HG03159 (cell line): ENCODE data around the gene SCAF1.

ENCODE experiments used
- ATAC-seq: cut with Tn5 transposase; IDR thresholded peaks from one replicate; pipeline ENCODE4 v1.9.1; 2021; ENCODE audit warnings: mild to moderate bottlenecking, moderate library complexity; ENCODE audit not compliant: unreplicated experiment

The SCAF1 gene, protein sequence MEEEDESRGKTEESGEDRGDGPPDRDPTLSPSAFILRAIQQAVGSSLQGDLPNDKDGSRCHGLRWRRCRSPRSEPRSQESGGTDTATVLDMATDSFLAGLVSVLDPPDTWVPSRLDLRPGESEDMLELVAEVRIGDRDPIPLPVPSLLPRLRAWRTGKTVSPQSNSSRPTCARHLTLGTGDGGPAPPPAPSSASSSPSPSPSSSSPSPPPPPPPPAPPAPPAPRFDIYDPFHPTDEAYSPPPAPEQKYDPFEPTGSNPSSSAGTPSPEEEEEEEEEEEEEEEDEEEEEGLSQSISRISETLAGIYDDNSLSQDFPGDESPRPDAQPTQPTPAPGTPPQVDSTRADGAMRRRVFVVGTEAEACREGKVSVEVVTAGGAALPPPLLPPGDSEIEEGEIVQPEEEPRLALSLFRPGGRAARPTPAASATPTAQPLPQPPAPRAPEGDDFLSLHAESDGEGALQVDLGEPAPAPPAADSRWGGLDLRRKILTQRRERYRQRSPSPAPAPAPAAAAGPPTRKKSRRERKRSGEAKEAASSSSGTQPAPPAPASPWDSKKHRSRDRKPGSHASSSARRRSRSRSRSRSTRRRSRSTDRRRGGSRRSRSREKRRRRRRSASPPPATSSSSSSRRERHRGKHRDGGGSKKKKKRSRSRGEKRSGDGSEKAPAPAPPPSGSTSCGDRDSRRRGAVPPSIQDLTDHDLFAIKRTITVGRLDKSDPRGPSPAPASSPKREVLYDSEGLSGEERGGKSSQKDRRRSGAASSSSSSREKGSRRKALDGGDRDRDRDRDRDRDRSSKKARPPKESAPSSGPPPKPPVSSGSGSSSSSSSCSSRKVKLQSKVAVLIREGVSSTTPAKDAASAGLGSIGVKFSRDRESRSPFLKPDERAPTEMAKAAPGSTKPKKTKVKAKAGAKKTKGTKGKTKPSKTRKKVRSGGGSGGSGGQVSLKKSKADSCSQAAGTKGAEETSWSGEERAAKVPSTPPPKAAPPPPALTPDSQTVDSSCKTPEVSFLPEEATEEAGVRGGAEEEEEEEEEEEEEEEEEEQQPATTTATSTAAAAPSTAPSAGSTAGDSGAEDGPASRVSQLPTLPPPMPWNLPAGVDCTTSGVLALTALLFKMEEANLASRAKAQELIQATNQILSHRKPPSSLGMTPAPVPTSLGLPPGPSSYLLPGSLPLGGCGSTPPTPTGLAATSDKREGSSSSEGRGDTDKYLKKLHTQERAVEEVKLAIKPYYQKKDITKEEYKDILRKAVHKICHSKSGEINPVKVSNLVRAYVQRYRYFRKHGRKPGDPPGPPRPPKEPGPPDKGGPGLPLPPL

DNA sequence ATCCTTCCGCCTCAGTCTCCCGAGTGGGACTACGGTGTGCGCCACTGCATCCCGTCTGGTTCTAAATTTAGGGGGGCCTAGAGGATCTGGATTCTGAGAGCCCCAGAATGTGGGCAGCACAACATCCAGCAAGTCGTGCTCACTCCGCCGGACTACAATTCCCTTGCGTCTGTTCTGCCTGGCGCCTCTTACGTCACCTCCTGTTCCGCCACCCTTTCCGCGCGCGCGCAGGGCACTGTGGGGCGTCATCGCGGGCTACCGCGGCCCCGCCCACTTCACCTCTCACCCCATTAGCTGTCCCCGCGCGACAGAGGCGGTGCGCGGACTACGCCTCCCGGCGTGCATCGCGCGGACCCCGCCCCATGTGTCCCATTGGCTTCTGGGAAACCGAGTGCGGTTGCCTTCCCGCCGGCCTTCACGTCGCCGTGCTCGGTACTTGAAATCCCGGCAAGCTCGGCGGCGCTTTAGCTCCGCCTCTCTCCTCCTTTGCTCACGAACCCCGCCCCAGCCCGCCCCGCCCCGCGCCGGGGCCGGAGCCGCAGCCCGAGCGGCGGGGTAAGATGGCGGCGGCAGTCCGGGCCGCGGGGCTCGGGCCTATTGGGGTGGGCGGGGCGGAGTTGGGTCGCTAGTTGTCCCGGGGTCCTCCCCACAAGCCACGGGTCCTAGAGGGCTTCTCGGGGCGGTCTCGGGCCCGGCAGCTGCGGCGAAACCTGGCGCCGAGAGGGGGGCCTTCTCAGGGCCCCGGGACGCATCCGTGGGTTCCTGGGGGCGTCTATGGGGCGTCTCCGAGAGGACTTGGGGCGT lies at the start of gene SCAF1:
Gene SCAF1 (plus strand): TSS at position 522 of the 804 bp plus-strand sequence. CDS start 2,818 bp downstream, outside the sequence.
- peak; percentile 55 for ATAC-seq

DNA sequence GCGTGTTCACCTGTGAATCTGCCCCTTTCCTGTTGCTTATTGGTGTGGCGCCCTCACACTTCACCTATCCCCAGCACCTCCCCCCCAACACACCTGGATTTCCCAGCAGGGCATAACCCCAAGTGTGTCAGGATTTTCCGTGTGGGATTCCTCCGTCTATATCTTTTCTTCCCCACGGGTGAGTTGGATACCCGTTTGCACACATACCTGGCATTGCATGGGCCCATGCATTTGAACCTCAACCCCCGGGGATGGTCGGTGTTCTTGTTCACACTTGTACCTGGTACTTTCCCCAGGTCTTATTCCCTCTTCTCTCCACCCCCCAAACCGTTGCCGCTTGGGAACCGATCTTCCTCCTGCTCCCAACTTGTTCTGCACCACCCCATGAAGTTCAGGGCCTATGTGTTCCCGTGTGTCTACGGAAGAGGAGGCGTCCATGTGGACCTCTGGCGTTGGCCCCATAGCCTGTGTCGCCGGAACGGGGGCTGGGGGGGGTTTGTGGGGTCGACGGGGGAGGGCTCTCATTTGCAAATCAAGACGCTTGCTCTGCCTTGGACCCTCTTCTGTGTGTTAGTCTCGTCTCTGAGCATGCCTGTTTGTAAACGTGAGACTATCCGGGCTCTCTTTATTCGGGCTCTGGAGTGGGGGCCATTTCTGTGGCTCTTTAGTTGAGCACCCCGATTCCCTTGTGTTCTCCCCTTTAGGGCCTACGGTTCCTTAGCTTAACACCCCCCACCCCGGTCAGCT lies 49.4 kb upstream of the SCAF1 start:
- no peak for ATAC-seq

DNA sequence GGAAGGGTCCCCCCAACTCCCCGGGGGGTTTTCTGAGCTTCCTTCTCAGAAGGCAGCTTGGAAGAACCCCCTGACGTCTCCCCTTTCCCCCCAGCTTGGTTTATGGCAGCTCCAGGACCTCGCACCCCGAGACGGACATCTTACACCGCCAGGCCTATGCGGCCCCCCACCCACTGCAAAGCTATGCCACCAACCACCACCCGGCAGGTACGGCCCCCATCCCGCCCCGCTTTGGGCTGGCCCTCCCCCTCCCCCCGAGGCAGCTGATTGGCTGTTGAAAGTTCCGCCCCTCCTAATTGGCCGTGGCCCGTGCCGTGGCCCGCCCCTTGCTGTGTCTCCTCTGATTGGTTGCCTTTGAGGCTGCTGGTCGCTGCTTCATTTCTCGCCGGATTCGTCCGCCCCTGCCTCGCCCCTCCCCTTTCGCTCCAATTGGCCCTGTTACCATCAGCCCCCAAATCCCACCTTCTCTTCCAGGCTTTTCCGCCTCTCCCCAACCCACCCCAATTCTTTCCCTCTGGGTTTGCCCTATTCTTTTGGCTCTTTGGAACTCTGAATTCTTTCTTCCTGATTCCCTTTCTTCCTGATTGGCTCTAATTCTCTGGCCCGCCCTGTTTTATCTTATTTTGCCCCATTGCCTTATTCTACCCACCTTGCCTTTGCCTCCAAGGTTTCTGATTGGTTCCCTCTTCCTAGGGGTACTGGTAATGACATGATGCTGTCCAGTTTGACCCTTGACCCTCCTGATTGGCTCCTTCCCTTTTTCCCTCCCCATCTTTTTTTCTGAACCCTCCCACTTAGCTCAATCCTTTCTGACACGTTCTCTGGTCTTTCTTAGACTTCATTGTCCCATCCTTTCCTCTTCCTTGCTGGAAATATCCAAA lies 48.5 kb upstream of the SCAF1 start:
- peak; percentile 42 for ATAC-seq

DNA sequence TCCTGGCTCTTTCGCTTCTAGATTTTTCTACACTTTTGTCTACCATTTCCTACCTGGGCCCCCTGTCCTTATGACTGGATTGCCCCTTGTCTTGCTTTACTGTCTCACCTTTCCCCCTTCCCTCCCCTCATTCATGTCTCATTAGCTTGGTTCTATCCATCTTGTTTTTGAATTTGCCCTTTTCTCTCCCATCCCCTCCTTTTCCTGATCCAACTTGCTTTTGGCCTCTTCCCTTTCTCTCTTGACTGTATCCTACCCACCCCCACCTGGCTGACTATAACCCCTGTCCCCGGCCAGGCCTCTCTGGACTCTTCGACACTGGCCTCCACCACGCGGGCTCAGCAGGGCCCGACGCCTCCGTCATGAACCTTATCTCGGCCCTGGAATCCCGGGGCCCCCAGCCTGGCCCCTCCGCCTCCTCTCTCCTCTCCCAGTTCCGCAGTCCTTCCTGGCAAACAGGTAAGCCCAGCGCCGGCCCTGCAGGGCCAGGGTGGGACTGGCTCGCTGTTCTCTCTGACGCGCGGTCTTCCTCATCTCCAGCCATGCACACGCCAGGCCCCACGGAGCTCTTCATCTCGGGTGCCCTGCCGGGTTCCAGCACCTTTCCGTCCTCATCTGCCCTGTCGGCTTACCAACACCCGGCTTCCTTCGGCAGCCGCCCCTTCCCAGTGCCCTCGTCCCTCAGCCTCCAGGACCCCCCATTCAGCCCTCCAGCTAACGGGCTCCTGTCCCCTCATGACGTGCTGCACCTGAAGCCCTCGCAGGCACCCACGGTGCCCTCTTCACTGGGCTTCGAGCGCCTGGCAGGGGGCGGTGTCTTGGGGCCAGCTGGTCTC lies 47.6 kb upstream of the SCAF1 start:
- no peak for ATAC-seq

DNA sequence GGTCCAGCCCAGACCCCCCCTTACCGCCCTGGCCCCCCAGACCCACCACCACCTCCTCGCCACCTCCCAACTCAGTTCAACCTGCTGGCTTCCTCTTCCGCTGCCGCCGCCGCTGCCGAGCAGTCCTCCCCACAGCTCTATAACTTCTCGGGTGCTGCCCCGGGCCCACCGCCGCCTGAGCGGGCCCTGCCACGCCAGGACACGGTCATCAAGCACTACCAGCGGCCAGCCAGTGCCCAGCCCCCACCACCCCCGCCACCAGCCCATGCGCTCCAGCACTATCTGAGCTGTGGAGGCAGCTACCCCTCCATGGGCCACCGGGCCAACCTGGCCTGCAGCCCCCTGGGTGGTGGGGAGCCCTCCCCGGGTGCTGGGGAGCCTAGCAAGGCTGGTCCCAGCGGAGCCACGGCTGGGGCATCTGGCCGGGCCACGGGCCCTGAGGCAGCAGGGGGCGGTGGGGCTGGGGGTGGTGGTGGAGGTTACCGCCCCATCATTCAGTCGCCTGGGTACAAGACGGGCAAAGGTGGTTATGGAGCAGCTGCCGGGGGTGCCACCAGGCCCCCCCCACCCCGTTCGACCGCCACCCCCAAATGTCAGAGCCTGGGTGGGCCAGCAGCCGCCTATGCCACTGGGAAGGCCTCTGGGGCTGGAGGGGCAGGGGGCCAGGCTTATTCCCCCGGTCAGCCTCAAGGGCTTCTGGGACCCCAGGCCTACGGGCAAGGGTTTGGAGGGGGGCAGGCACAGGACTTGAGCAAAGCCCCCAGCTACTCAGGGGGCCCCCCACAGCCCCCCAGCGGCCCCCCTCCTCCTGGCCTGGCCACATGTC lies 46.8 kb upstream of the SCAF1 start:
- no peak for ATAC-seq

DNA sequence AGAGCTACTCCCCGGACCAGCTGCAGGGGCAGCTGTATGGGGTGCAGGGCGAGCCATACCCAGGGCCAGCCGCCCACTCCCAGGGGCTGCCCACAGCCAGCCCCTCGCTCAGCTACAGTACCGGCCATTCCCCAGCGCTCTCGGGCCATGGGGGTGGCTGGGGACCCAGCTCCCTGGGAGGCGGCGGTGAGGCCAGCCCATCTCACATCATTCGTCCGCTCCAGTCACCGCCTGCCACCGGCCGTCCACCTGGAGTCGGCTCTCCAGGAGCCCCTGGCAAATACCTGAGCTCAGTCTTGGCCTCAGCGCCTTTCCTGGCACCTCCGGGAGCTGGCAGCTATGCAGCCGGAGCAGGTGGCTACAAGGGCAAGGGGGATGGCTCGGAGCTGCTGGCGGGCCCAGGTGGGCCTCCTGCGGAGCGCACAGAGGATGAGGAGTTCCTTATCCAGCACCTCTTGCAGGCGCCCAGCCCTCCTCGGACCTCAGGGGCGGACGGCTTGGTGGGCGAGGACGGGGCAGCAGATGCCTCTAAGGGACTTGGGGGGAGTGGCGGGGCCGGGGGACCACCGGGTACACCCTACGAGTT lies 46.1 kb upstream of the SCAF1 start:
- ATAC-seq = no peak

DNA sequence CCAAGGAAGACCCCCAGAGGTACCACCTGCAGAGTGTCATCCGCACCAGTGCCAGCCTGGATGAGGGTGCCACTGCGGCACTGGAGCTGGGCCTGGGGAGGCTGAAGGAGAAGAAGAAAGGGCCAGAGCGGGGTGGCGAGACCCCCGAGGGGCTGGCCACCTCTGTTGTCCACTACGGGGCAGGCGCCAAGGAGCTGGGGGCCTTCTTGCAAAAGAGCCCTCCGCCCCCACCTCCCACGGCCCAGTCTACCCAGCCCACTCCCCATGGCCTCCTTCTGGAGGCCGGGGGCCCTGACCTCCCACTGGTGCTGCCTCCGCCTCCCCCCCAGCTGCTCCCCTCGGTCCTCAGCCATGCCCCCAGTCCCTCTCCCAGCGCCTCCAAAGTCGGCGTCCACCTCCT lies 45.6 kb upstream of the SCAF1 start:
- ATAC-seq = no peak

DNA sequence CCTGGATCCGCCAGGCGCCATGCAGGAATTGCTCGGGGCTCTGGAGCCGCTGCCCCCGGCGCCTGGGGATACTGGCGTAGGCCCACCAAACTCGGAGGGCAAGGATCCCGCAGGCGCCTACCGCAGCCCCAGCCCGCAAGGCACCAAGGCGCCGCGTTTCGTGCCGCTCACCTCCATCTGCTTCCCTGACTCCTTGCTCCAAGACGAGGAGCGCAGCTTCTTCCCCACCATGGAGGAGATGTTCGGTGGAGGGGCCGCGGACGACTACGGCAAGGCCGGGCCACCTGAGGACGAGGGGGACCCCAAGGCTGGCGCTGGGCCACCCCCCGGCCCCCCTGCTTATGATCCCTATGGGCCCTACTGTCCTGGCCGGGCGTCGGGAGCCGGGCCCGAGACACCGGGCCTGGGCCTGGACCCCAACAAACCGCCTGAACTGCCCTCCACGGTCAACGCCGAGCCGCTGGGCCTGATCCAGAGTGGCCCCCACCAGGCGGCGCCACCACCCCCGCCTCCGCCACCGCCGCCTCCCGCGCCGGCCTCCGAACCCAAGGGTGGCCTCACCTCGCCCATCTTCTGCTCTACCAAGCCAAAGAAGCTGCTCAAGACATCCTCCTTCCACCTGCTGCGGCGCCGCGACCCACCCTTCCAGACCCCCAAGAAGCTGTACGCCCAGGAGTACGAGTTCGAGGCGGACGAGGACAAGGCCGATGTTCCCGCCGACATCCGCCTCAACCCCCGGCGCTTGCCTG lies 44.9 kb upstream of the SCAF1 start:
- no peak for ATAC-seq

DNA sequence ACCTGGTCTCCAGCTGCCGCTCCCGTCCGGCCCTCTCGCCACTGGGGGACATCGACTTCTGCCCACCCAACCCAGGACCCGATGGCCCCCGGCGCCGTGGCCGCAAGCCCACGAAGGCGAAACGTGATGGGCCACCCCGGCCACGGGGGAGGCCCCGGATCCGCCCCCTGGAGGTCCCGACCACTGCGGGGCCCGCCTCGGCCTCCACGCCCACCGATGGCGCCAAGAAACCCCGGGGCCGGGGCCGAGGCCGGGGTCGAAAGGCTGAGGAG lies 44.4 kb upstream of the SCAF1 start:
- ATAC-seq = no peak

DNA sequence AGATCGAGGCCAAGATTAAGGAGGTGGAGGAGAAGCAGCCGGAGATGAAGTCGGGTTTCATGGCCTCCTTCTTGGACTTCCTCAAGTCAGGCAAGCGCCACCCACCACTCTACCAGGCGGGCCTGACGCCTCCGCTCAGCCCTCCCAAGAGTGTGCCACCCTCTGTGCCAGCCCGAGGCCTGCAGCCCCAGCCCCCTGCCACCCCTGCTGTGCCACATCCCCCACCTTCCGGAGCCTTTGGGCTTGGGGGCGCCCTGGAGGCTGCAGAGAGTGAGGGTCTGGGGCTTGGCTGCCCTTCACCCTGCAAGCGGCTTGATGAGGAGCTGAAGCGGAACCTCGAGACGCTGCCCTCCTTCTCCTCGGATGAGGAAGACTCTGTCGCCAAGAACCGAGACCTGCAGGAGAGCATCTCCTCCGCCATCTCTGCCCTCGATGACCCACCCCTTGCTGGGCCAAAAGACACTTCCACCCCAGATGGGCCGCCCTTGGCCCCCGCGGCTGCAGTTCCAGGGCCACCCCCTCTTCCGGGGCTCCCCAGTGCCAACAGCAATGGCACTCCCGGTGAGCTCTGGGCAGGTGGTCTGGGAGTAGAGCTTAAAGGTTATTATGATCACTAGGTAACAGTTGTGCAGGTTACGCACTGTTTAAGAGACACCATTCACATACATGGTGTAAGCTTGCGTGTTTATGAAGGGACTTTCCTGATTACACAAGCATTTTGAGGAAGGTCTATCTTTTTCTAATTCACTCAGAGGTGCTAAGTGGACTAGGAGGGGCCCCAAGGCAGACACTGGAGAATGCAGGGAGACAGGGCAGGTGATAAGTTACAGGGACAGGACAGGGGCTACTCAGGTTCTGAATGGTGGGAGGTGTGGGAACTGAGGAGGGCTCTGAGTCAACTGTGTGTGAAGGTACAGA lies 42.4 kb upstream of the SCAF1 start:
- no peak for ATAC-seq

DNA sequence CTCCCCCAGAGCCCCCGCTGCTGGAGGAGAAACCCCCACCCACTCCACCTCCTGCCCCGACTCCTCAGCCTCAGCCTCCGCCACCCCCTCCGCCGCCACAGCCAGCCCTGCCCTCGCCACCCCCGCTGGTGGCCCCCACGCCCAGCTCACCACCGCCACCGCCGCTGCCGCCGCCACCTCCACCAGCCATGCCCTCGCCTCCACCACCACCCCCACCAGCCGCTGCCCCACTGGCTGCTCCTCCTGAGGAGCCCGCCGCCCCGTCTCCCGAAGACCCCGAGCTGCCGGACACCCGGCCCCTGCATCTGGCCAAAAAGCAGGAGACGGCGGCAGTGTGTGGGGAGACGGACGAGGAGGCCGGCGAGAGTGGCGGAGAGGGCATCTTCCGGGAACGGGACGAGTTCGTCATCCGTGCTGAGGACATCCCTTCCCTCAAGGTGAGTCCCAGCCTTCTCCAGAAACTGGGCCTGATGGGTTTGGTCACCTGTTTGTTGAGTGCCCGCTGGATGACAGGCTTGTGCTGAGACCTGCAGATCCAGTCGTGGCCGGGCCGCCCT lies 40.4 kb upstream of the SCAF1 start:
- no peak for ATAC-seq

DNA sequence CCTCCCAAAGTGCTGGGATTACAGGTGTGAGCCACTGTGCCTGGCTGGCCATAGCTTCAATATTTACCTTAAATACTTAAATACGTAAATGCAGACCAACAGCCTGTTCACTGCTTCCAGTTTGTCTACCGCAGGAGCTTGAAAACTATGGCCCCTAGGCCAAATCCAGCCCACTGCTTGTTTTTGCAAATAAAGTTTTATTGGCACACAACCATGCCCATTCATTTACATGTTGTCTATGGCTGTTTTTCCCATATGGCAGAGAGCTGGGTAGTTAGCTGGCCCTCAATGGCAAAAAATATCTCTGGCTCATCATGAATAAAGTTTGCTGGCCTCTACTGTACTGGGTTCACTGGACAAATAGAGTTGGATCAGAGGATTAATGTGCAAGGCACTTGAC lies 39.2 kb upstream of the SCAF1 start:
- ATAC-seq = no peak

DNA sequence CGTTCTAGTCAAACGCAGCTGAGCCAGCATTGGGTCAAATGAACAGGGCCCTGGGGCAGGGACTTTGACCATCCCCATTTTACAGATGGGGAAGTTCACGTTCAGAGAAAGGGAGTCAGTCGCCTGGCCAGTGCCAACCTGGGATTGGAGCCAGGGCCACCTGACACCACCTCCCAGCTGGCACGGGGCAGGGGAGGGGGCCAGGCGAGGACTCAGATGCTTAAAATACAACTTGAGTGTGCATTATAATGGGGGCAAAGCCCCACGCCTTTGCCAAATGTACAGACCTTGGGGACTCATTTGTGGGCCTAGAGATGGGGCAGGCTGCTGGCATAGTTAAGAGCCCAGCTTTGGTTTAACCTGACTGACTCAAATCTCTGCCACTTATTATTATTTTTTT lies 36.4 kb upstream of the SCAF1 start:
- ATAC-seq = no peak

DNA sequence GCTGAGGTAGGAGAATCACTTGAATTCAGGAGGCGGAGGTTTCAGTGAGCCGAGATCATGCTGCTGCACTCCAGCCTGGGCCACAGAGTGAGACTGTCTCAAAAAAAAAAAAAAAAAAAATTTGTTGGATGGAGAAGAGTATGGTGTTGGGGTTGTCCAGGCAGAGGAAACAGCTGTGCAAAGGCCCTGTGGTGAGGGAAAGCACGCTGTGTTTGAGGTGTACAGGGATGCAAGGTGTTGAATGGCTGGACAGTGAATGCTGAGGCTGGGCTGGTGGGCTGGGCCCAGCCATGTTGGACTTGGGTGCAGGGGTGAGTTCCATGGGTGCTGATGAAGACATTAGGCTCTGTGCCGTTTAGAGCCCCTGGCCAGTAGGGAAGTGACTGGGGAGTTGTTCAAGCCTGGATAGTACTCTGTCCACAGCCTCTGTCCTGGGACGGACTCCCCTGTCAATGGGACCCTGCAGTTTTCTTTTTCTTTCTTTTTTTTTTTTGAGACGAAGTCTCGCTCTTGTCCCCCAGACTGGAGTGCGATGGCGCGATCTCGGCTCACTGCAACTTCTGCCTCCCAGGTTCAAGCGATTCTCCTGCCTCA lies 32.4 kb upstream of the SCAF1 start:
- ATAC-seq = no peak
